H1 (cell line): Measurements from ENCODE around the gene PTPRO. TPM values are rescaled to one million over a fixed set of nuclear protein-coding genes. Genes with fewer than 3 reads are reported as not detected.

Experiments
- CHD1 ChIP-seq: IDR thresholded peaks from 2 replicates; pipeline ENCODE4 v1.6.1; 2012; ENCODE audit warnings: low read depth, low read length, improper control_type of control experiment
- EZH2 ChIP-seq: fragments of 200-600 bp; sonication (generic); IDR thresholded peaks from 2 replicates; pipeline ENCODE4 v1.7.1; 2012; ENCODE audit warnings: low read depth, mild to moderate bottlenecking, moderate library complexity, low read length, inconsistent platforms; ENCODE audit not compliant: severe bottlenecking
- polyA plus RNA-seq, 7 experiments: library from polyadenylated mRNA; depleted of rRNA in 3 of 7; stranded (reverse) in 5 of 7; unstranded in 2 of 7; fragments of >200 nt in 5 of 7; fragments of 200-250 nt in 2 of 7; gene quantifications; 1 replicate in 5 of 7; 2 replicates in 1 of 7; 4 replicates in 1 of 7; pipeline versions ENCODE4 v1.2.1 to v1.2.3, GENCODE V29; 2011 to 2013; ENCODE audit warnings: missing spikeins in 2 of 7, mixed read lengths in 2 of 7
- total RNA-seq: library from RNA; stranded (reverse); fragmentation: NEBNext Ultra II Directional; extraction: Animal tissue kit (Norgen Biotek cat#: 25700); gene quantifications from 2 replicates; pipeline ENCODE4 v1.2.1, GENCODE V29; 2021

Gene PTPRO
- total and polyA plus RNA-seq, 2 of the 8 experiments (the other 6 are each of a cell fraction or from before 2014, with no cell fraction given): 0.73 to 1.7 TPM

DNA sequence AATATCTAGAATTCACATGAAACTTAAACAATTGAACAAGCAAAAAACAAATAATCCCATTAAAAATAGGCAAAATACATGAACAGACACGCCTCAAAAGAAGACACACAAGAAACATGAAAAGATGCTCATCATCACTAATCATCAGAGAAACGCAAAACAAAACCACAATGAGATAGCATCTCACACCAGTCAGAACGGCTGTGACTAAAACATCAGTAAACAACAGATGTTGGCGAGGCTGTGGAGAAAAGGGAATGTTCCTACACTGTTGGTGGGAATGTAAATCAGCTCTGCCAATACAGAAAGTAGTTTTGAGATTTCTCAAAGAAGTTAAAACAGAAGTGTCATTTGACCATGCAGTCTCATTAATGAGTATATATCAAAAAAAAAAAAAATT lies 121.3 kb downstream of the PTPRO start (continued):
- TF ChIP-seq EZH2 (no peak), CHD1 (no peak)
